Ovary (tissue), 9 donors: ENCODE results near the gene ARHGEF17. TPM values are rescaled to one million over a fixed set of nuclear protein-coding genes. Genes with fewer than 3 reads are reported as not detected.

ENCODE experiments used
- DNase-seq, 5 donors: peaks; one replicate each; pipeline ENCODE4 v3.0.0-alpha.2; 2019 to 2020
- H3K27ac ChIP-seq, 2 donors: fragments of 200-600 bp; one replicate each; pipeline versions ENCODE4 v1.5.1 to v1.8.0; 2019 to 2022
- H3K27me3 ChIP-seq: fragments of 200-600 bp; one replicate; pipeline ENCODE4 v1.8.0; 2022
- H3K36me3 ChIP-seq: fragments of 200-600 bp; sonication (generic); one replicate; pipeline ENCODE4 v1.5.1; 2019
- H3K4me1 ChIP-seq: one replicate; pipeline ENCODE4 v1.8.1; 2013; ENCODE audit warnings: mild to moderate bottlenecking, moderate library complexity; ENCODE audit not compliant: insufficient read depth
- H3K4me3 ChIP-seq: fragments of 200-600 bp; sonication (generic); one replicate; pipeline ENCODE4 v1.5.1; 2017
- H3K9me3 ChIP-seq, 2 donors: fragments of 200-600 bp in 1 of 2; sonication (generic) in 1 of 2; one replicate each; pipeline versions ENCODE4 v1.5.1 to v1.8.1; 2013 to 2019; ENCODE audit warnings: mild to moderate bottlenecking in 1 of 2, moderate library complexity in 1 of 2
- EP300 ChIP-seq: sonication (generic); formaldehyde crosslinking; IDR thresholded peaks from one replicate; pipeline ENCODE4 v1.6.1; 2017; ENCODE audit warnings: antibody characterized with exemption
- POLR2A ChIP-seq: fragments of 450-650 bp; IDR thresholded peaks from one replicate; pipeline ENCODE4 v1.6.1; 2017; ENCODE audit warnings: antibody characterized with exemption, mild to moderate bottlenecking, moderate library complexity
- WGBS, 3 donors: extraction: QIAGEN DNeasy Blood & Tissue Kit in 1 of 3; methylation state at CpG; one replicate each; pipeline versions ENCODE4 v1.1.5 to v1.1.7; 2013 to 2017; 5-methylcytosine and 5-hydroxymethylcytosine counted together
- intact Hi-C, 4 donors: fragments of 100-400 bp; cut with DNase I; formaldehyde crosslinking; loops; one replicate each; pipeline versions ENCODE4 v1.11.0 to v1.15.1; 2022 to 2023
- polyA plus RNA-seq, 2 donors: library from polyadenylated mRNA; stranded (reverse); fragments of 200-250 nt in 1 of 2; fragments of 350-450 nt in 1 of 2; fragmentation: Illumina TruSeq in 1 of 2; extraction: RNeasy Lipid Tissue Mini Kit (QIAGEN cat#74804) in 1 of 2; gene quantifications; one replicate each; pipeline ENCODE4 v1.2.3, GENCODE V29; 2013 to 2014
- total RNA-seq, 7 donors: library from RNA; depleted of rRNA in 2 of 7; stranded (reverse); fragments of >200 nt in 2 of 7; fragmentation: NEBNext Ultra II Directional in 3 of 7; extraction: Animal tissue kit (Norgen Biotek cat#: 25700) in 3 of 7; gene quantifications; one replicate each; pipeline versions ENCODE4 v1.1.0 to v1.2.4, GENCODE V29; 2016 to 2023
- TF ChIP-seq, protein P1 (sequence below), 3 donors: fragments of 450-650 bp in 2 of 3; fragments of 200-600 bp in 1 of 3; IDR thresholded peaks; one replicate each; pipeline versions ENCODE4 v1.5.1 to v1.8.0; 2016 to 2022; ENCODE audit warnings: antibody characterized with exemption in 3 of 3, mild to moderate bottlenecking in 1 of 3
- donor health status: DM: no; HTN: no; CAD: no; lungs with moderate emphysema.
- donor health status: DM: no; HTN: no; CAD: no.
- donor health status: Bipolar disorder and iron deficiency.
- donor health status: DM: yes; HTN: yes; CAD: no.
- donor health status: DM: no; HTN: no; CAD: no.
- donor health status: DM: yes; HTN: yes; CAD: no.

Gene ARHGEF17
- total and polyA plus RNA-seq, 9 donors = 21.0 to 83.8 (median 46.0) TPM

DNA sequence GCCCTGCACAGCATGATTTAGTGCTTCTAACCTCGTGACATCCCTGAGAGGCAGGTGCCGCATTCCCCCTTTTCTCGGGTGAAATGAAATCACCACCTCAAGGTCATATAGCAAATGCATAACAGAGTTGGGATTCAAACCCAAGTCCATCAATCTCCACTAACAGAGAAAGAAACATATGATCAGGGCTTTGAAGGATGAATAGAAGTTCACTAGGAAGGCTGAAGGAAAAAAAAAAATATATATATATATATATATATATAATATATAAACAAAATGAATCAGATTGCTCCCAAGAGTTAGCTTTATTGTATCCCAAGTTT lies 12.1 kb upstream of the ARHGEF17 start:
- Histone ChIP-seq H3K4me3 (no peak overlapping the region), H3K27ac (no peak overlapping the region), H3K27me3 (no peaks in the 10 kb centered on the region), H3K4me1 (no peaks in the 10 kb centered on the region), H3K36me3 (no peaks in the 10 kb centered on the region), H3K9me3 (no peaks in the 10 kb centered on the region)
- TF ChIP-seq POLR2A = no peak
- TF ChIP-seq, protein P1, sequence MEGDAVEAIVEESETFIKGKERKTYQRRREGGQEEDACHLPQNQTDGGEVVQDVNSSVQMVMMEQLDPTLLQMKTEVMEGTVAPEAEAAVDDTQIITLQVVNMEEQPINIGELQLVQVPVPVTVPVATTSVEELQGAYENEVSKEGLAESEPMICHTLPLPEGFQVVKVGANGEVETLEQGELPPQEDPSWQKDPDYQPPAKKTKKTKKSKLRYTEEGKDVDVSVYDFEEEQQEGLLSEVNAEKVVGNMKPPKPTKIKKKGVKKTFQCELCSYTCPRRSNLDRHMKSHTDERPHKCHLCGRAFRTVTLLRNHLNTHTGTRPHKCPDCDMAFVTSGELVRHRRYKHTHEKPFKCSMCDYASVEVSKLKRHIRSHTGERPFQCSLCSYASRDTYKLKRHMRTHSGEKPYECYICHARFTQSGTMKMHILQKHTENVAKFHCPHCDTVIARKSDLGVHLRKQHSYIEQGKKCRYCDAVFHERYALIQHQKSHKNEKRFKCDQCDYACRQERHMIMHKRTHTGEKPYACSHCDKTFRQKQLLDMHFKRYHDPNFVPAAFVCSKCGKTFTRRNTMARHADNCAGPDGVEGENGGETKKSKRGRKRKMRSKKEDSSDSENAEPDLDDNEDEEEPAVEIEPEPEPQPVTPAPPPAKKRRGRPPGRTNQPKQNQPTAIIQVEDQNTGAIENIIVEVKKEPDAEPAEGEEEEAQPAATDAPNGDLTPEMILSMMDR (IDR thresholded peaks at IDR 0.05) = no peak
- TF ChIP-seq EP300 = no peak
- DNase-seq = no peak
- 56 to 70% (median 65%) methylated on average over 3 of the region's 3 CpGs for WGBS, 3 donors
- intact Hi-C loops = loop anchor here in 3 of 4 donors (5.0 to 10.0 kb wide), 3 partner anchors 41 to 99 kb away; no protein-coding TSS in a partner anchor

DNA sequence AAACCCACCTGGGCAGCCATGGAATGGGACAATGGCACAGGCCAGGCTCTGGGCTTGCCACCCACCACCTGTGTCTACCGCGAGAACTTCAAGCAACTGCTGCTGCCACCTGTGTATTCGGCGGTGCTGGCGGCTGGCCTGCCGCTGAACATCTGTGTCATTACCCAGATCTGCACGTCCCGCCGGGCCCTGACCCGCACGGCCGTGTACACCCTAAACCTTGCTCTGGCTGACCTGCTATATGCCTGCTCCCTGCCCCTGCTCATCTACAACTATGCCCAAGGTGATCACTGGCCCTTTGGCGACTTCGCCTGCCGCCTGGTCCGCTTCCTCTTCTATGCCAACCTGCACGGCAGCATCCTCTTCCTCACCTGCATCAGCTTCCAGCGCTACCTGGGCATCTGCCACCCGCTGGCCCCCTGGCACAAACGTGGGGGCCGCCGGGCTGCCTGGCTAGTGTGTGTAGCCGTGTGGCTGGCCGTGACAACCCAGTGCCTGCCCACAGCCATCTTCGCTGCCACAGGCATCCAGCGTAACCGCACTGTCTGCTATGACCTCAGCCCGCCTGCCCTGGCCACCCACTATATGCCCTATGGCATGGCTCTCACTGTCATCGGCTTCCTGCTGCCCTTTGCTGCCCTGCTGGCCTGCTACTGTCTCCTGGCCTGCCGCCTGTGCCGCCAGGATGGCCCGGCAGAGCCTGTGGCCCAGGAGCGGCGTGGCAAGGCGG lies 11.4 kb upstream of the ARHGEF17 start:
- H3K27ac ChIP-seq = no peak overlapping the region
- H3K9me3 ChIP-seq = no peaks in the 10 kb centered on the region
- no peak for TF ChIP-seq POLR2A
- TF ChIP-seq, protein P1 (IDR thresholded peaks at IDR 0.05) = no peak
- no peak for TF ChIP-seq EP300
- H3K36me3 ChIP-seq = no peaks in the 10 kb centered on the region
- intact Hi-C loops = loop anchor here in 3 of 4 donors (5.0 to 10.0 kb wide), 3 partner anchors 41 to 98 kb away; no protein-coding TSS in a partner anchor
- no peak overlapping the region for H3K4me3 ChIP-seq
- H3K4me1 ChIP-seq = no peaks in the 10 kb centered on the region
- DNase-seq = peak in 2 of 5 donors; percentile 16 to 35
- 91 to 94% (median 94%) methylated on average over 34 to 35 of the region's 35 CpGs for WGBS, 3 donors
- no peaks in the 10 kb centered on the region for H3K27me3 ChIP-seq

DNA sequence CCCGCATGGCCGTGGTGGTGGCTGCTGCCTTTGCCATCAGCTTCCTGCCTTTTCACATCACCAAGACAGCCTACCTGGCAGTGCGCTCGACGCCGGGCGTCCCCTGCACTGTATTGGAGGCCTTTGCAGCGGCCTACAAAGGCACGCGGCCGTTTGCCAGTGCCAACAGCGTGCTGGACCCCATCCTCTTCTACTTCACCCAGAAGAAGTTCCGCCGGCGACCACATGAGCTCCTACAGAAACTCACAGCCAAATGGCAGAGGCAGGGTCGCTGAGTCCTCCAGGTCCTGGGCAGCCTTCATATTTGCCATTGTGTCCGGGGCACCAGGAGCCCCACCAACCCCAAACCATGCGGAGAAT lies 10.9 kb upstream of the ARHGEF17 start:
- intact Hi-C loops = loop anchor here in 3 of 4 donors (5.0 to 10.0 kb wide), 3 partner anchors 40 to 98 kb away; no protein-coding TSS in a partner anchor
- WGBS, 3 donors = 90 to 93% (median 92%) methylated on average over 18 of the region's 18 CpGs
- DNase-seq = peak in 1 of 5 donors; percentile 20

DNA sequence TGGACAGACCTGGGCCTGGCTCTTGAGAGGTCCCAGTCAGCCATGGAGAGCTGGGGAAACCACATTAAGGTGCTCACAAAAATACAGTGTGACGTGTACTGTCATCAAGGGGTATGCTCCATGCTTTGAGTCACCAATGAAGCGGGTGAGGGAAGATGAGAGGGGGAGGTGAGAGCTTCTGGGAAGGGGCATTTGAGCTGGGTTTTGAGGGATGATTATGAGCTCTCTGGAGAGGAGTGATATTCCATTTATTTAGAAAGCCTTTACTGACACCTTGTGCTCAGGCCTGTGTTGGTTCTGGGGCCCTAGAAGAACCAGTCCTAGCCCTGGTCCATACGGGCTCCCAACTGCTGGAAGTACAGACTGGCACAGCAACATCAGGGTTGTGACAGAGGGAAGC lies 10.4 kb upstream of the ARHGEF17 start:
- TF ChIP-seq, protein P1 (IDR thresholded peaks at IDR 0.05) = no peak
- no peak for TF ChIP-seq EP300
- Histone ChIP-seq H3K4me3 (no peak overlapping the region), H3K27ac (no peak overlapping the region), H3K4me1 (no peaks in the 10 kb centered on the region), H3K9me3 (no peaks in the 10 kb centered on the region), H3K36me3 (no peaks in the 10 kb centered on the region), H3K27me3 (no peaks in the 10 kb centered on the region)
- intact Hi-C loops = loop anchor here in 3 of 4 donors (5.0 to 10.0 kb wide), 3 partner anchors 40 to 97 kb away; no protein-coding TSS in a partner anchor
- 92 to 94% (median 93%) methylated on average over 3 of the region's 3 CpGs for WGBS, 3 donors
- no peak for DNase-seq

More for the DNA sequence above, 10.9 kb upstream of the ARHGEF17 start:
- no peaks in the 10 kb centered on the region for H3K27me3 ChIP-seq
- no peaks in the 10 kb centered on the region for H3K4me1 ChIP-seq
- no peaks in the 10 kb centered on the region for H3K36me3 ChIP-seq
- TF ChIP-seq POLR2A (no peak), EP300 (no peak)
- TF ChIP-seq, protein P1 (IDR thresholded peaks at IDR 0.05) = no peak
- H3K9me3 ChIP-seq = no peaks in the 10 kb centered on the region
- no peak overlapping the region for H3K27ac ChIP-seq
- no peak overlapping the region for H3K4me3 ChIP-seq
